Activated T-cell treated with anti-CD3 and anti-CD28 coated beads, Interleukin-2, amount 50 U/mL, for 4 hours (primary cell): Measurements from ENCODE around the gene MKNK2. TPM values are rescaled to one million over a fixed set of nuclear protein-coding genes. Genes with fewer than 3 reads are reported as not detected.
A peak's percentile ranks its signal among the peaks of the same experiment; 100 is the strongest.

Experiments used
- ATAC-seq, 2 donors: fragments of 200-7000 bp; cut with Tn5 transposase; one replicate each; pipeline ENCODE4 v1.10.0; 2021
- DNase-seq: peaks from one replicate; pipeline ENCODE4 v3.0.0-alpha.2; 2020
- H3K27me3 Mint-ChIP-seq: one replicate; pipeline ENCODE4 v1.8.0; 2021; ENCODE audit warnings: low read depth, mixed read lengths
- H3K36me3 Mint-ChIP-seq: one replicate; pipeline ENCODE4 v1.8.0; 2022; ENCODE audit warnings: mixed read lengths; ENCODE audit not compliant: insufficient read depth
- H3K4me1 Mint-ChIP-seq: one replicate; pipeline ENCODE4 v1.8.0; 2021; ENCODE audit warnings: low read depth, mixed read lengths
- H3K4me3 Mint-ChIP-seq: one replicate; pipeline ENCODE4 v1.8.0; 2021; ENCODE audit warnings: mild to moderate bottlenecking, moderate library complexity, mixed read lengths
- H3K9me3 Mint-ChIP-seq: one replicate; pipeline ENCODE4 v1.8.0; 2021; ENCODE audit warnings: mixed read lengths
- total RNA-seq, 3 donors: library from RNA; stranded (reverse); gene quantifications; one replicate each; pipeline ENCODE4 v1.2.1, GENCODE V29; 2021

Gene MKNK2
- total RNA-seq, 3 donors from 2014 or later, result 122 to 130 (median 128) TPM

- Mint-ChIP-seq H3K4me3 (no peak overlapping the region), H3K9me3 (no peaks in the 10 kb centered on the region), H3K4me1 (peaks cover 14% of the 10 kb centered on the region), H3K27me3 (no peaks in the 10 kb centered on the region), H3K36me3 (peaks cover 23% of the 10 kb centered on the region)
- no peak for DNase-seq
- ATAC-seq, result no peak
Observed at GRCh38 chr19:2070986-2071673, 20.1 kb upstream of the MKNK2 start.

GRCh38 chr19:2070436-2070827 lies 19.4 kb upstream of the MKNK2 start:
- ATAC-seq (no peak), DNase-seq (no peak)
- H3K4me3 Mint-ChIP-seq, result no peak overlapping the region
- H3K36me3 Mint-ChIP-seq, result peaks cover 21% of the 10 kb centered on the region
- H3K27me3 Mint-ChIP-seq, result no peaks in the 10 kb centered on the region
- H3K4me1 Mint-ChIP-seq, result peaks cover 14% of the 10 kb centered on the region
- no peaks in the 10 kb centered on the region for H3K9me3 Mint-ChIP-seq

GRCh38 chr19:2064788-2065524 lies 13.9 kb upstream of the MKNK2 start:
- DNase-seq, result no peak
- Mint-ChIP-seq H3K36me3 (no peaks in the 10 kb centered on the region), H3K4me3 (no peak overlapping the region), H3K4me1 (peaks cover 27% of the 10 kb centered on the region), H3K27me3 (no peaks in the 10 kb centered on the region), H3K9me3 (no peaks in the 10 kb centered on the region)
- ATAC-seq, result no peak

GRCh38 chr19:2064395-2064787 lies 13.3 kb upstream of the MKNK2 start:
- no peaks in the 10 kb centered on the region for H3K9me3 Mint-ChIP-seq
- ATAC-seq (no peak), DNase-seq (no peak)
- H3K4me3 Mint-ChIP-seq, result no peak overlapping the region
- H3K27me3 Mint-ChIP-seq, result no peaks in the 10 kb centered on the region
- H3K4me1 Mint-ChIP-seq, result peaks cover 26% of the 10 kb centered on the region
- H3K36me3 Mint-ChIP-seq, result no peaks in the 10 kb centered on the region

GRCh38 chr19:2063824-2064223 lies 12.8 kb upstream of the MKNK2 start:
- H3K27me3 Mint-ChIP-seq, result no peaks in the 10 kb centered on the region
- H3K4me1 Mint-ChIP-seq, result peaks cover 30% of the 10 kb centered on the region
- no peak for DNase-seq
- no peaks in the 10 kb centered on the region for H3K36me3 Mint-ChIP-seq
- ATAC-seq, result no peak
- no peaks in the 10 kb centered on the region for H3K9me3 Mint-ChIP-seq
- H3K4me3 Mint-ChIP-seq, result no peak overlapping the region

GRCh38 chr19:2062770-2063169 lies 11.7 kb upstream of the MKNK2 start:
- DNase-seq (no peak), ATAC-seq (no peak)
- peaks cover 38% of the 10 kb centered on the region for H3K4me1 Mint-ChIP-seq
- H3K4me3 Mint-ChIP-seq, result peak overlapping the region; percentile 83
- H3K9me3 Mint-ChIP-seq, result no peaks in the 10 kb centered on the region
- no peaks in the 10 kb centered on the region for H3K36me3 Mint-ChIP-seq
- no peaks in the 10 kb centered on the region for H3K27me3 Mint-ChIP-seq

- Mint-ChIP-seq H3K27me3 (no peaks in the 10 kb centered on the region), H3K4me3 (peak overlapping the region; percentile 83), H3K4me1 (peaks cover 41% of the 10 kb centered on the region), H3K9me3 (no peaks in the 10 kb centered on the region), H3K36me3 (no peaks in the 10 kb centered on the region)
- ATAC-seq, result no peak
- no peak for DNase-seq
Observed at GRCh38 chr19:2062389-2062729, 11.3 kb upstream of the MKNK2 start.

GRCh38 chr19:2061495-2062388 lies 10.7 kb upstream of the MKNK2 start:
- Mint-ChIP-seq H3K4me3 (peak overlapping the region; percentile 83), H3K36me3 (no peaks in the 10 kb centered on the region)

GRCh38 chr19:2060884-2061494 lies 9.9 kb upstream of the MKNK2 start:
- H3K36me3 Mint-ChIP-seq, result no peaks in the 10 kb centered on the region
- peaks cover 51% of the 10 kb centered on the region for H3K4me1 Mint-ChIP-seq
- H3K27me3 Mint-ChIP-seq, result no peaks in the 10 kb centered on the region
- ATAC-seq (peak; percentile 58), DNase-seq (no peak)
- H3K4me3 Mint-ChIP-seq, result peak overlapping the region; percentile 89
- H3K9me3 Mint-ChIP-seq, result no peaks in the 10 kb centered on the region

More at GRCh38 chr19:2061495-2062388, 10.7 kb upstream of the MKNK2 start:
- Mint-ChIP-seq H3K27me3 (no peaks in the 10 kb centered on the region), H3K4me1 (peaks cover 46% of the 10 kb centered on the region), H3K9me3 (no peaks in the 10 kb centered on the region)
- DNase-seq (peak; percentile 100), ATAC-seq (peak; percentile 92 to 94)

GRCh38 chr19:2059422-2060201 lies 8.6 kb upstream of the MKNK2 start:
- no peak for ATAC-seq
- Mint-ChIP-seq H3K9me3 (no peaks in the 10 kb centered on the region), H3K4me1 (peaks cover 60% of the 10 kb centered on the region), H3K36me3 (no peaks in the 10 kb centered on the region), H3K27me3 (no peaks in the 10 kb centered on the region), H3K4me3 (peak overlapping the region; percentile 89)
- no peak for DNase-seq

GRCh38 chr19:2058570-2059421 lies 7.8 kb upstream of the MKNK2 start:
- Mint-ChIP-seq H3K4me1 (peaks cover 59% of the 10 kb centered on the region), H3K27me3 (no peaks in the 10 kb centered on the region), H3K4me3 (no peak overlapping the region), H3K36me3 (no peaks in the 10 kb centered on the region), H3K9me3 (no peaks in the 10 kb centered on the region)
- ATAC-seq (no peak), DNase-seq (no peak)

- Mint-ChIP-seq H3K4me1 (peaks cover 57% of the 10 kb centered on the region), H3K9me3 (no peaks in the 10 kb centered on the region), H3K4me3 (no peak overlapping the region), H3K27me3 (no peaks in the 10 kb centered on the region), H3K36me3 (no peaks in the 10 kb centered on the region)
- ATAC-seq (no peak), DNase-seq (no peak)
Observed at GRCh38 chr19:2057484-2058469, 6.7 kb upstream of the MKNK2 start.
